SK-N-SH treated with all-trans-retinoic acid at 6 μM for 48 hours (cell line): Measurements from ENCODE around the gene CEP20.

ENCODE experiments used
- CSDC2 ChIP-seq: fragments of 250-450 bp; sonication (Bioruptor Pico); IDR thresholded peaks from 2 replicates; pipeline ENCODE4 v1.5.0; 2020; ENCODE audit warnings: mild to moderate bottlenecking, moderate library complexity
- ISL1 ChIP-seq: fragments of 250-450 bp; sonication (Bioruptor Pico); IDR thresholded peaks from 2 replicates; pipeline ENCODE4 v2.1.2; 2022; ENCODE audit warnings: mild to moderate bottlenecking, moderate library complexity
- POU6F1 ChIP-seq: fragments of 250-450 bp; sonication (Bioruptor Pico); IDR thresholded peaks from 2 replicates; pipeline ENCODE4 v1.8.0; 2021; ENCODE audit warnings: low read depth, mild to moderate bottlenecking, moderate library complexity, borderline replicate concordance
- RARB ChIP-seq: fragments of 250-450 bp; sonication (Bioruptor Pico); IDR thresholded peaks from 2 replicates; pipeline ENCODE4 v1.8.0; 2021; ENCODE audit warnings: mild to moderate bottlenecking, moderate library complexity
- TOX ChIP-seq: fragments of 250-450 bp; sonication (Bioruptor Pico); IDR thresholded peaks from 2 replicates; pipeline ENCODE4 v1.8.0; 2021; ENCODE audit warnings: mild to moderate bottlenecking, moderate library complexity, borderline replicate concordance
- ZC3H10 ChIP-seq: fragments of 250-450 bp; sonication (Bioruptor Pico); IDR thresholded peaks from 2 replicates; pipeline ENCODE4 v1.5.1; 2021; ENCODE audit warnings: mild to moderate bottlenecking, moderate library complexity
- ZFP30 ChIP-seq: fragments of 450-650 bp; formaldehyde crosslinking; IDR thresholded peaks from 2 replicates; pipeline ENCODE4 v1.5.0; 2022; ENCODE audit warnings: mild to moderate bottlenecking, moderate library complexity
- ZNF565 ChIP-seq: fragments of 450-650 bp; formaldehyde crosslinking; conservative IDR thresholded peaks from 2 replicates; pipeline ENCODE4 v1.5.0; 2020; ENCODE audit warnings: low read depth, mild to moderate bottlenecking, moderate library complexity
- ZNF8 ChIP-seq: fragments of 450-650 bp; formaldehyde crosslinking; IDR thresholded peaks from 2 replicates; pipeline ENCODE4 v1.5.0; 2020; ENCODE audit warnings: mild to moderate bottlenecking, moderate library complexity
- TF ChIP-seq, protein P1 (sequence below): fragments of 250-450 bp; sonication (Bioruptor Pico); IDR thresholded peaks from 2 replicates; pipeline ENCODE4 v1.8.0; 2020; ENCODE audit warnings: mild to moderate bottlenecking, moderate library complexity, borderline replicate concordance
- TF ChIP-seq, protein P2 (sequence below): fragments of 250-450 bp; sonication (Bioruptor Pico); IDR thresholded peaks from 2 replicates; pipeline ENCODE4 v1.5.1; 2020; ENCODE audit warnings: low read depth, mild to moderate bottlenecking, moderate library complexity
- TF ChIP-seq, protein P3 (sequence below): fragments of 250-450 bp; sonication (Bioruptor Pico); IDR thresholded peaks from 2 replicates; pipeline ENCODE4 v1.5.0; 2020; ENCODE audit warnings: mild to moderate bottlenecking, moderate library complexity

DNA sequence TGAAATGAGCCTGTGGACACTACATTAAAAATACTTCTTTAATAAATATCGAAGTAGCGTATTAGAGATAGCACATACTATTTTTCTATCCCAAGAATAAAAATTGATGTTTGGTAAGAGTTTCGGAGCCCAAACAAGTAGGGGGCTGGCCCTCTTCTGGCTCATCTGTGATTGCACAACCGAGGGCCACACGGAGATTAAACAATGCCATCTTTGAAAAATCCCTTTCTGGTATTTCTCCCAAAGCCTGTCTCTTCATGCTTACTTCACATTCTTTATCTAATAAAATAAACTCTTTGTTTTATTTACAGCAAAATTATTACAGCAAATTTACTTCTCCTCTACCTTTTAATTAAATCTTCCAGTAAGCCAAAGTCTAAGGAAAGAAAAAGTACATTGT is 22.0 kb downstream of the CEP20 start:
- TF ChIP-seq ZNF565 (CRISPR knock-in tag), result no peak
- TF ChIP-seq ISL1 (CRISPR knock-in tag), result no peak
- no peak for TF ChIP-seq RARB (CRISPR knock-in tag)
- TF ChIP-seq, protein P1, sequence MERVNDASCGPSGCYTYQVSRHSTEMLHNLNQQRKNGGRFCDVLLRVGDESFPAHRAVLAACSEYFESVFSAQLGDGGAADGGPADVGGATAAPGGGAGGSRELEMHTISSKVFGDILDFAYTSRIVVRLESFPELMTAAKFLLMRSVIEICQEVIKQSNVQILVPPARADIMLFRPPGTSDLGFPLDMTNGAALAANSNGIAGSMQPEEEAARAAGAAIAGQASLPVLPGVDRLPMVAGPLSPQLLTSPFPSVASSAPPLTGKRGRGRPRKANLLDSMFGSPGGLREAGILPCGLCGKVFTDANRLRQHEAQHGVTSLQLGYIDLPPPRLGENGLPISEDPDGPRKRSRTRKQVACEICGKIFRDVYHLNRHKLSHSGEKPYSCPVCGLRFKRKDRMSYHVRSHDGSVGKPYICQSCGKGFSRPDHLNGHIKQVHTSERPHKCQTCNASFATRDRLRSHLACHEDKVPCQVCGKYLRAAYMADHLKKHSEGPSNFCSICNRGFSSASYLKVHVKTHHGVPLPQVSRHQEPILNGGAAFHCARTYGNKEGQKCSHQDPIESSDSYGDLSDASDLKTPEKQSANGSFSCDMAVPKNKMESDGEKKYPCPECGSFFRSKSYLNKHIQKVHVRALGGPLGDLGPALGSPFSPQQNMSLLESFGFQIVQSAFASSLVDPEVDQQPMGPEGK (CRISPR knock-in tag), result no peak
- no peak for TF ChIP-seq POU6F1 (CRISPR knock-in tag)
- no peak for TF ChIP-seq ZC3H10 (CRISPR knock-in tag)
- TF ChIP-seq TOX (CRISPR knock-in tag), result no peak
- no peak for TF ChIP-seq CSDC2 (CRISPR knock-in tag)
- TF ChIP-seq, protein P2, sequence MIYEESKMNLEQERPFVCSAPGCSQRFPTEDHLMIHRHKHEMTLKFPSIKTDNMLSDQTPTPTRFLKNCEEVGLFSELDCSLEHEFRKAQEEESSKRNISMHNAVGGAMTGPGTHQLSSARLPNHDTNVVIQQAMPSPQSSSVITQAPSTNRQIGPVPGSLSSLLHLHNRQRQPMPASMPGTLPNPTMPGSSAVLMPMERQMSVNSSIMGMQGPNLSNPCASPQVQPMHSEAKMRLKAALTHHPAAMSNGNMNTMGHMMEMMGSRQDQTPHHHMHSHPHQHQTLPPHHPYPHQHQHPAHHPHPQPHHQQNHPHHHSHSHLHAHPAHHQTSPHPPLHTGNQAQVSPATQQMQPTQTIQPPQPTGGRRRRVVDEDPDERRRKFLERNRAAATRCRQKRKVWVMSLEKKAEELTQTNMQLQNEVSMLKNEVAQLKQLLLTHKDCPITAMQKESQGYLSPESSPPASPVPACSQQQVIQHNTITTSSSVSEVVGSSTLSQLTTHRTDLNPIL (CRISPR knock-in tag), result no peak
- TF ChIP-seq ZFP30, result no peak
- no peak for TF ChIP-seq ZNF8 (CRISPR knock-in tag)
- TF ChIP-seq, protein P3, sequence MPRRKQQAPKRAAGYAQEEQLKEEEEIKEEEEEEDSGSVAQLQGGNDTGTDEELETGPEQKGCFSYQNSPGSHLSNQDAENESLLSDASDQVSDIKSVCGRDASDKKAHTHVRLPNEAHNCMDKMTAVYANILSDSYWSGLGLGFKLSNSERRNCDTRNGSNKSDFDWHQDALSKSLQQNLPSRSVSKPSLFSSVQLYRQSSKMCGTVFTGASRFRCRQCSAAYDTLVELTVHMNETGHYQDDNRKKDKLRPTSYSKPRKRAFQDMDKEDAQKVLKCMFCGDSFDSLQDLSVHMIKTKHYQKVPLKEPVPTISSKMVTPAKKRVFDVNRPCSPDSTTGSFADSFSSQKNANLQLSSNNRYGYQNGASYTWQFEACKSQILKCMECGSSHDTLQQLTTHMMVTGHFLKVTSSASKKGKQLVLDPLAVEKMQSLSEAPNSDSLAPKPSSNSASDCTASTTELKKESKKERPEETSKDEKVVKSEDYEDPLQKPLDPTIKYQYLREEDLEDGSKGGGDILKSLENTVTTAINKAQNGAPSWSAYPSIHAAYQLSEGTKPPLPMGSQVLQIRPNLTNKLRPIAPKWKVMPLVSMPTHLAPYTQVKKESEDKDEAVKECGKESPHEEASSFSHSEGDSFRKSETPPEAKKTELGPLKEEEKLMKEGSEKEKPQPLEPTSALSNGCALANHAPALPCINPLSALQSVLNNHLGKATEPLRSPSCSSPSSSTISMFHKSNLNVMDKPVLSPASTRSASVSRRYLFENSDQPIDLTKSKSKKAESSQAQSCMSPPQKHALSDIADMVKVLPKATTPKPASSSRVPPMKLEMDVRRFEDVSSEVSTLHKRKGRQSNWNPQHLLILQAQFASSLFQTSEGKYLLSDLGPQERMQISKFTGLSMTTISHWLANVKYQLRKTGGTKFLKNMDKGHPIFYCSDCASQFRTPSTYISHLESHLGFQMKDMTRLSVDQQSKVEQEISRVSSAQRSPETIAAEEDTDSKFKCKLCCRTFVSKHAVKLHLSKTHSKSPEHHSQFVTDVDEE (CRISPR knock-in tag), result no peak
